8988T (cell line): ENCODE data around the gene DYNC1H1.

Experiments used
- DNase-seq: peaks from one replicate; pipeline ENCODE4 v3.0.0; 2011

The DYNC1H1 gene

GRCh38 chr14:102095231-102095870 lies 131.0 kb downstream of the DYNC1H1 start:
- no peak for DNase-seq

- no peak for DNase-seq
Measured at GRCh38 chr14:102095871-102096568, 131.6 kb downstream of the DYNC1H1 start.

DNA sequence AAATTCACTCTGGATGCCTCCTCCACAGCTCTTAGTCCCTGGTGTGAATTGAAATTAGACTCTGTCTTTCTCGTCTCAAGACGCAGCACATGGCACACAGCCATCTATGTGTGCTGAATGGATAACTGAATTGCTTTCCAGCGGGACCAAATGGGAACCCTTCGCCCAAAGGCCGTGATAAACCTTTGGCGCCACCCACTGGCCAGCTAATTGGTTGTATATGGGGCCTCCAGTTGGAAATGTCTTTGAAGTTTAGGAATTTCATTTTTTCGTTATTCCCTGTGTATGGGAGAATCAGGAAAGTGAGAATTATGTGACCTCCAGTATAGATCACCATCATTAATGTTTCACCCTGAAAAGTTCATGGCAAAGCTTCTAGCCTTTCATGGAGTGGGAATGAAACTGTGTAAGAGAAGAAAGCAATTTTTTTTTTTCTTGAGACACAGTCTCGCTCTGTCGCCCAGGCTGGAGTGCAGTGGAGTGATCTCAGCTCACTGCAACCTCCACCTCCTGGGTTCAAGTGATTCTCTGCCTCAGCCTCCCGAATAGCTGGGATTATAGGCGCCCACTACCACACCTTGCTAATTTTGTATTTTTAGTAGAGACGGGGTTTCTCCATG lies 132.3 kb downstream of the DYNC1H1 start:
- DNase-seq: peak; percentile 49

DNA sequence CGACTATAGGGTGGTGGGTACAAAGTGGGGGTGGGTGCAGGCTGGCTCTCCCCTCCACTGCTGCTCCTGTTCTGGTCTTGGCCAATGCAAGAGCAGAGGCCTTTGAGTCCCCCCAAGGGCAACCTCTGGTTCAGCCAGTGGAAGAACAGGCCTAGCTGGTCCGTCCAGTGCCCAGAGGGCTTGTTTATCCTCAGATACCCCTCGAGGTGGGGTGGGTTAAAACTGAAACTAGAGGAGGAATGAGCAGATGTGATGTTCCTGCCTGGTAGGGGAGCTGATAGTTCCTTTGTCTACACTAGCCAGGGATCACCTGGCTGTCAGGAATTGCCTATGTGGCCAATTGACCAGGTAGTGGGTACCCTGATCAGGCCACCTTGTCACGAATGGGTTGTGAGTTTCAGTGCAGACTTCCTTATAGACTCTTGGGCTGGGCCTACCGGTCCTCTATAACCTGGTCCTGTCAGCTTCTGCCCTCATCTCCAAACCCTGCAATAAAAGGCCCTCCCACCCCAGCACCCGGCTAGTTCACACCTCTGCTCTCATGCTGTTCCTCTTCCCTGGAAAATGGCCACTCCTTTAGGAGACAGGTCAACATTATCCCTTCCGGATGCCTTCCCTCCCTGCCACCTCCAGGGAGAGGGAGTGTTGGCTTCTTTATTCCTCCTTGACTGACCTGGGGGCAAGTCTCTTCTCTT lies 133.2 kb downstream of the DYNC1H1 start:
- DNase-seq: no peak

- no peak for DNase-seq
Measured at GRCh38 chr14:102103062-102103695, 138.8 kb downstream of the DYNC1H1 start.

- no peak for DNase-seq
Measured at GRCh38 chr14:102105369-102105768, 141.0 kb downstream of the DYNC1H1 start.
